GM19238 (cell line): ENCODE measurements around the gene RER1.

ENCODE experiments used
- DNase-seq: peaks from one replicate; pipeline ENCODE4 v3.0.0; 2011; ENCODE audit warnings: low spot score; ENCODE audit not compliant: insufficient read length

The RER1 gene

DNA sequence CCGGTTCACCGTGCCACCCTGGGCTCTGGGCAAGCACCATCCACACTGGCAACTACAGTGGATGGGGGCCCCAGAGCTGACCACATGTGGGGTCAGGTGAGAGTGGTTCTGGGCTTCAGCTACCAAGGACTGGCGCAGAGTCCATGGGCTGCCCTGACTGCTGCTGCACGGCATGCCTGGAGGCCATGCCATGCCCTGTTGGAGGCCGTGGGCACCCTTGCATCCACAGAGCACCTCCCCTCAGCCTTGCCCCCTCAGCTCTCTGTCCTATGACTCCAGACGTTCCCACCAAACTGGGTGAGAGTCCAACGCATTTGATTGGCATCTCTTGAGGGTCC is 15.7 kb upstream of the RER1 start:
- no peak for DNase-seq

DNA sequence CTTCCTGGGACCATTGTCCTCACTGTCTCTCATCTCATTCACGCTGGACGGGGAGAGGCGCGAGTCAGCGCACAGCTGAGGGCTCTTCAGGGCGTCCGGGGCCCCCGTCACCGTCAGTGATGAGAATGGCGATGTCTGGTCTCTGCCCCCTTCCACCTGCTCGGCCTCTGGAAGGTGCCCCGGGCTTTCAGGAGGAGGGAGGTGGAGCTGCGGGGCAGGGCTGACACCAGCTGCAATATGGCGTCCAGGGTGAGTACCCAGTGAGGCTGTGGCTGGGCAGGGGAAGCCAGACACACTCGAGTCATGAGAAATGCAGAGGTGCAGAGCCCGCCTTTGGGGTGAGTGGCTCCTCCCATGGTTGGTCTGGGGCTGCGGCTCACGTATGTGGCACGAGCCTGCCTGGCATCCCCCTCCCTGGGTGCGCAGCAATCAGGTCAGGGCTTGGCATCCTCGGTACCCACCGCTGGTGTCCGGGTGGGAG is 15.3 kb upstream of the RER1 start:
- no peak for DNase-seq

DNA sequence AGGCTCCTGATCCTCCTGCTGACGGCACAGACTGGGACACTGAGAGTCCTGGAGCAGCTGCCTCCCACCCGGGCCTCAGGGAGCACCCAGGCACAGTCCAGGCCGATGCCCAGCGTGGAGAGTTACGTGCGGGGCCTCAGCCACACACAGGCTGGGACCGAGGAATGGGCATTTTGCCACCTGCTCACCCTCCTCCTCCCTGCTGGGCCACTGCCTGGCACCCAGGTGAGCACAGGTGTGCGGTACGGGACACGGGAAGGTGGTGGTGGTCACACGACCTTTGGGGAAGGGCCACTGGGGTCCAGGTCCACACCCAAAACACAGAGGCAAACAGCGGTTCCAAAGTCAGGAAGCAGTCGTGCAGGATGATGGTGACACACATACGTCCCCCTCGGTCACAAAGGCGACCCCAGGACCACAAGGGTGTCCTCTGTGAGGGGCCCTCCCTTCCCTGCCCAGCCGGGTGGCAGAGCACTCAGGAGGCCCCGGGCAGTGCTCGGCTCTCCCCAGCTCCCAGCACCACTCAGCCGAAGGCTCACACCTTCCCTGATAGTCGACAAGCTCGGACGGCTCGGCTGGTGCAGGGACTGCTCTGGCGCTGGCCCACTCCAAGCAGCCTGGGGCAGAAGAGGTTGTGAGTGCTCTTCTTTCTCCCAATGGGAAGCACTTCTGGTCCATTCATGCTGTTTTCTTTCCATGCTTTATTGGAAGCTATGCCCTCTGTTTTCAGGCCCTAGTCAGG is 14.5 kb upstream of the RER1 start:
- DNase-seq = no peak

DNA sequence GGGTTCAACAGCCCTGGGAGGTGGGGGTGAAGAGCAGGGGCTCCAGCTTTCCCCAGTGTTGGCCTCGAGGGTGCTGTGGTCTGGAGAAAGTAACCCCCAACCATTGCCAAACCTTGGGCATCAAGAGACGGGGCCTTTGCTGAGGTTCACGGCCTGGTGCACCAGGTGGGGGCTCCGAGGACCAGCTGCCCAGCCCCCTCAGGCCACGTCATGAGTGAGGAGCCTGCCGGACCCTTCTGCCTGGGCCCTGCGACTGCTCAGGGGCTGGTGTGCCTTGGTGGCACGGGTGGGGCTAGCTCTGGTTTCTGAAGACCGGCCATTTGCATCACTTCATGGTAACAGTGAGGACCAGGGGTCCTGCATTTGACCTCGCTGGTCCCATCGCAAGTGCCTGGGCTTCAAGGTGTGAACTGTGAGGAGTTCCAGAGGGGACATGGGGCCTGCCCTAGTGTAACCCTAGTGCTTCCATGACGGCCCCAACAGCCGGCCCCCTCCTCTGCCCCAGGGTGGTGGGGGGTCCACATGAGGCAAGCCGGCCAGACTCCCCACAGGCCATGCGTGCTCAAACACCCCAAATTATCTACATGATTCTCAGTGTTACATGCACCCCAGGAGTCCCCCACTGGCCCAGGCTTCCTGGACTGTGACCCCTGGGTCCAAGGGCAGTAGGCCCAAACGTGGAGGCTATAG is 13.7 kb upstream of the RER1 start:
- DNase-seq = no peak

DNA sequence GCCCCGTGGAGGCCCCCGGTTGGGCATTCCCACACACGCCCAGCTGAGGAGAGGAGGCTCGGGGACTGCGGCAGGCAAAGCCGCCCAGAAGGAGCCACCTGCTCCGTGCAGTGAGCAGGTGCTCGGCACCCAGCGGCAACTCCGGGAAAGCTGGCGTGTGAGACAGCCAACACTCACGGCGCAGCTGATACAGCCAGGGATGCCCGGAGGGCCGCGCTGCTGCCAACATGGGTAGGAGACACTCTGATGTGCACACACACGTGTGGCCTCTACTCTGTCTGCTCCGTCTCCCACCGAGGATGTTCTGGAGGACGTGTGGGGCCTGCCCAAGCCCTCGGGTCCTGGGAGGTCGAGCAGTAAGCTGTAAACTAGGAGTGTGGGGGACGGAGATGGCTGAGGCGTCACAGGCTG is 13.2 kb upstream of the RER1 start:
- no peak for DNase-seq

DNA sequence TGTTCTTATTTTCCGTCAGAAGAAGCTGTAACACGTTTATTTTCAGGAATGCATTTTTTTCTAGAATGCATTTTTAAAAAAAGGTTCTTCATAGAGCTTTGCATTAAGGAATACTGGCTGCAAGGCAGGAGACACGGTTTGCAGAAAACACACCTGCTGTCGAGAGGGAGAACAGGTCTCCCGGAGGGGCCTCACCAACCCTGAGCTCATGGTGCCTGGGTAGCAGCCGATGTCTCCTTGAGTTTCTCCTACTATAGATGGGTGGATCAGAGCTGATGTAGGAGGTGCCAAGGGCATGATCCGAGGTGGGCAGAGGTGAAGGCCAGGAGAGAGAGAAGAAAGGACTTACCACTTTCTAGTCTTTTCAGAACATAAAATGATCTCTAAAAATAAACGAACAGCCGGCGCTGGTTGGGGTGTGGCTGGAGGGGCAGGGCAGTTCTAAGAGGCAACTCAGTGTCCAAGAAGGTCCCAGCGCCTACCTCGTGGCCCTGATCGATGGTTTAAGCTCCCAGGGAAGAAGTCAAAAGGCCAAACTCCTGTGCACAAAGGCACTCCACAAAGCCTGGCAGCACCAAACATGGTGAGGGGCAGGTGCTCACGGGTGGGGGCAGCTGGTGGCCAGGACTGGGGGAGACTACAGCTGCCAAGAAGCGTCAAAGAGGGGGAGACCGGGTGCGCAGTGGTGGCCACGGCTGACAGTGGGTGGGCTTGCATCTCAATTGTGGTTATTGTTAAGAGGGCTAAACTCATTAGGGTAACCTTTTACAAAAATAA is 12.5 kb upstream of the RER1 start:
- no peak for DNase-seq

DNA sequence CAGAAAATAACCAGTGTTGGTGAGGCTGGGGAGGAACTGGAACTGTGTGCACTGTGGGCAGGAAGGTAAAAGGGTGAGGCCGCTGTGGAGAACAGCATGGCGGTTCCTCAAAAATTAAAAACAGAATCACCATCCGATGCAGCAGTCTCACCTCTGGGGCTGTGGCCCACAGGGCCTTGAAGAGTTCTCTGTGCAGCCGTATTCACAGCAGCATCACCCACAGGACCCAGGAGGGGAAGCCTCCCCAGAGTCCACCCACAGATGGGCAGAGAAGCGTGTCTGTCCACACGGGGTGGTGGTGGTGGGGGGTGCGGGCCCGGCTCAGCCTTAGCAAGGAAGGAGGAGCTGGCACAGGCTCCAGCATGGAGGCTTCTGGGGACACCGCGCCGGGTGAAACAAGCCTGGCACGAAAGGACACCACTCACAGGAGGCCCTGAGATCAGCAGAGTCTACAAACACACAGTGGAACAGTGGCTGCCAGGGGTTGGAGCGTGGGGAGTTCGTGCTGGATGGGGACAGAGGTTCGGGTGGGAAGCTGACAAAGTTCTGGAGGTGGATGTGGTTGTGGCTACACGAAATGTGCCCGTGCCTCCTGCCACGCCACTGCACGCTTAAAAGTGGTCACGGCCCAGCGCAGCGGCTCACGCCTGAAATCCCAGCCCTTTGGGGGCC is 11.8 kb upstream of the RER1 start:
- no peak for DNase-seq

DNA sequence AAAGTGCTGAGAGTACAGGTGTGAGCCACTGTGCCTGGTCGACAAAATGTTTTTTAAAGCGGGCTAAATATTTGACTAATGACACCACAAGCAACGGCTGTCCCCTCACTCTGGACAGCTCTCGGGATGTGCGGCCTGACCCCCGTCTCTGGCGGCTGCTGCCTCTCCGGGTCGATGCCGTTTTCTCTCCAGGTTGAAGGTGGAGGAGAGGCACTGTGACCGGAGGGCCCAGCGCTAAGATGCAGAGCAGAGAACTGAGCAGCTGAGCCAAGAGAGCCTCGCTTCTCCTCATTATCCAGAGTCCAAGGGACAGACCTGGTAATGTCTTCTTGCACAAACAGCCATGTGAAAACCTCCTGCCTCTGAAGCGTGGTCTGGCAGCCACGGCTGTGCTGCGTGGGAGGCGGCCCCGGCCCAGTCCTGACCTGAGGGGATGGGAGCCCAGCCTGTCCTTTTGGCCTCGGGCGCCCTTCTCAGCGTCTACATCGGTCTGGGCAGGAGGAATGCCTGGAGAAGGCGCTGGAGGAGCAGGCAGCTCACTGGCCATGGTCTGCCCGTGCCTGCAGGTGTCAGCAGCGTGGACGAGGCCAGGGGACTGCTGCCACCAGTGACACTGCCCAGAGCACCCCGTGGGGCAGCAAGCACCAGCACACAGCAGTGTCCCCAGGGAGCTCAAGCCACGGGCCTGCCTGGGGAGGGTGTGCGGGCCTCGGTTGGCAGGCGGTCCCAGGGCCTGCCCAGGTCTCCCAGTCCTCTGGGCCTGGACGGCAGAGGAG is 10.6 kb upstream of the RER1 start:
- DNase-seq = no peak

DNA sequence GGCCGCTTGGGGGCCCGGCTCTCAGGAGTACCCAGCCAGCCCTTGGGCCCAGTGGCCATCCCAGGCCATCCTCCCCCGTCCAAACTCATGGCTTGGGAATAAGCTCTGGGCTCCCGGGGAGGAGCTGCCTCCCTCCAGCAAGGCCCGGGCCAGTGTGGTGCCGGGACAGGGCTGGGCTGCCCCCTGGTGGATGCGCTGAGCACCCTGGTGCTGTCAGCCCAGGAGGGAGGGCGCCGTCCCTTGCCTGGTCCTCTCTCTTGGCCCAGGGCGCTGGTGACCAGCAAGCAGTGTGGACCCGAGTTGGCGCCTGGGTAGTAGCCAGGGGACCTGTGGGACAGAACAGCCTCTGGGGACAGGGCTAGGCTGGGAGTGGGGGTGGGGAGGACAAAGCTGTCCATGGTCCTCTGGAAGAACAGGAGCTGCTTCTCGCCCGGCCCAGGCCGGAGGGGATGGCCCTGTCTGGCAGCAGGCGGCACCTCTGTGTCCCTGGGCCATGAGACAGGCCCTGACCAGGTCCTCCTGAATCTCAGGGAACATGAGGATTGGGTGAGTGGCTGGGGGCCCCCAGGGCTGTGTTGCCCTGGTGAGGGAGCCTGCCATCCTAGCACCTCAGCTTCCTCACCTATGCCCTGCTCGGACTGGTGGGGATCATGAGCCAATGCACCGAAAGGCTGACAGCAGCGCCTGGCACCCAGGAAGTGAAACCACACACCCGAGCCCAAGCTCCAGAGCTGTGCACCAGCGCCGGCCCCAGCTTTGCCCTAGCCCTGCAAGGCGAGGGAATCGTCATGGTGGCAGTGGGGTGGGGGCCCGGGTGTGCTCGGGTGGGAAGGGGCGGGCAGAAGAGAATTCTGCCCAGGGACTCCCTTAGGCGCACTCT is 9.7 kb upstream of the RER1 start:
- peak; percentile 94 for DNase-seq

DNA sequence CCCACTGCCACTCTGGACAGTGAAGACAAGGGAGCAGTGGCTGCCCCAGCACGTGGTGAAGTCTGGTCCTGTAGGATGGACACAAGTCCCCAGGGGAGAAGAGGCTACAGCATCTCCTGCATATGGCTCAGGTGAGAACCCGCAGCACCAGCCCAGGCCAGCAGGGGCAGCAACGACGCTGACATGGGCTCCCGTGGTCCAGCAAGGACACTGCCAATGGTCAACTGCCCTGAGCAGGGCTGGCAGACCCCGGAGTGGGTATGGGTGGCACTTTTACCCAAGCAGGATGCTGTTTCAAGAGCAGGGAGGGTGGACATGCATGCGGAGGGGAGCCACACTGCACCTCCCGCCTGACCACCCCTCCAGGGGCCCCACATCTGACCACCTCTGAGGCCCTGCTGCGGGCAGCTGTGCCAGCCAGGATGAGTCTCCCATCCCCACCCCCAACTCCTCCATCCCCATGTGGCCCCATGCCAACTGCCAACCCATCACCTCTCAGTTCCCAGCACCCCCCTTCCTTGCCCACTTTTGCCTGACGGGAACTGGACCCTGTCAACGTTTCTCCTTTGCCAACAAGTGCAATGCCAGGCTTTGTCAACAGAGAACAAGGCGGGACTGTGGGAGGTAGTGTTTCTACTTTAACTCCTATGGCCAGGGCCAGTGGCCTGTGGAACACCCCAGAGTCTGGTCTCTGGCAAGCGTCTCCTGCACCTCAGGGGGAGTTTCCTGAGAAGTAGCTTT is 8.8 kb upstream of the RER1 start:
- DNase-seq = peak; percentile 52

DNA sequence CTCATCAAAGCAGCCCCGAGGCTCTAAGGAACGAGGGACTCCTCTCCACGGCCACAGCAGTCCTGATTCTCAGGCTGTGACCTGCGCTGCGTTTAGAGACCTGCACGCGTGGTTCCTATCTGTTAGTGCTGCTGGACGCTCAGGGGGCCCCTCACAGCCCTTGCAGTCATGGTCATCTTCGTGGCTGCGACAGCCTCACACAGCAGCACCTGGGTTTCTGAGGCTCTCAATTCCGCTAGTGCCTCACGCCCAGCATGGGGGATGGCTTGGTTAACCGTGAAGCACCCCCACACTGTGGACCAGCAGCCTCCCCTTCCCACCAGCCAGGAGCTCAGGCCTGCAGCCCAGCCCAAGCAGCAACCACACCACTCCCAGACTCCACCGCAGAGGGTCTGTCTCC is 8.1 kb upstream of the RER1 start:
- no peak for DNase-seq

DNA sequence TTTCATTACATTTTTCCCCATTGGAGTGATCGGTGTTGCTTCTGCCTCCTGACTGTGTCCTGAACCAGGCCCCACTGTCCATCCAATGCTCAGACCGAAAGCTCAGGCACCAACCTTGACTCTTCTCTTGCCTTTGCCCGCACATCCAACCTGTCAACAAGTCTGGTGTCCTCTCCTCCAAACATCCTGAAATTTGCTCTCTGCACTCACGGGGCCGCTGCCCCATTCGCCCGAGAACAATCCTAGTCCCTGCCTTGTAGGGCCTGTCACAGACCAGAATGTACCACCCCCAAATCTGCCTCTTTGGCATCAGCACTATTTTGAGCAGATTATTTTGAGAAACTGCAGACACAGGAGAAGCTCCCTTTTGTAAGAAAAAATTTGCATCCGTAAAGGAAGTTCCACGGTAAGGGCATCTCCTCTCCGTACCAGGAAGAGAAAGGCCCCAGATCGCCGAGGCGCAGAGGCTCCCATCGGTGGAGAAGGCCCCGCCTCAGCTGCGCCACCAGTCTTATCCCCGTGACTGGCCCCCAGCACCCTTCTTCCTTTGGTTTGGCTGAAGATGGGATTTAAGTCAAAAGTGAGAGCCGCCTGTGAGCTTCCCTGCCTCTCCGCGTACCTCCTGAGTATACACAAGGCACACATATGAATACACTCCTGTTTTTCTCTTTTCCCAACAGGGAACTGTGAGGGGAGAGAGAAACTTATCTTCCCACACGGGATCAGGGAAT is 7.3 kb upstream of the RER1 start:
- no peak for DNase-seq

DNA sequence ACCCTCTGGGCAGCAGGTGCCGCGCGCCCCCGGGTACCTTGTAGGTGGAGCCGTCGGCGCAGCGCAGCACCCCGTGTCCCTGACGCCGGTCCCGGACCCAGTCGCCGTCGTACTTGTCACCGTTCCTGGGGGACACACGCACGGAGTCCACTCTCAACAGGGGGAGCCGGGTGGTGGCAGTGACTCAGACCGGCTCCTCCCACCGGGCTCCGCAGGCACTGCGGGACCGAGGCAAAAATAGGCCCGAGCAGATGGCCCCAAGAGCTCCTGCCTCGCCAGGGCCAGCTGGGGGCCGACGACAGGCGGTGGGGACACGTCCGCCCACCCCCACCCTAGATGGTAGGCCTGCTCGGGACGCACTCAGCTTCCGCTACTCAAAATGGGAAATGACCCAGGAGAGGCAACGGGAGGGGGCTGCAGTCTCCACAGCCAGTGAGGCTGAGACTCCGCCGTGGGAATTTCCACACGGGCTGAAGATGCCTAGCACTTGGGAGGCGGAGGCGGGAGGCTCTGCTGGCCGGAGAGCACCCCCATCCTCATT is 6.6 kb upstream of the RER1 start:
- DNase-seq = no peak

DNA sequence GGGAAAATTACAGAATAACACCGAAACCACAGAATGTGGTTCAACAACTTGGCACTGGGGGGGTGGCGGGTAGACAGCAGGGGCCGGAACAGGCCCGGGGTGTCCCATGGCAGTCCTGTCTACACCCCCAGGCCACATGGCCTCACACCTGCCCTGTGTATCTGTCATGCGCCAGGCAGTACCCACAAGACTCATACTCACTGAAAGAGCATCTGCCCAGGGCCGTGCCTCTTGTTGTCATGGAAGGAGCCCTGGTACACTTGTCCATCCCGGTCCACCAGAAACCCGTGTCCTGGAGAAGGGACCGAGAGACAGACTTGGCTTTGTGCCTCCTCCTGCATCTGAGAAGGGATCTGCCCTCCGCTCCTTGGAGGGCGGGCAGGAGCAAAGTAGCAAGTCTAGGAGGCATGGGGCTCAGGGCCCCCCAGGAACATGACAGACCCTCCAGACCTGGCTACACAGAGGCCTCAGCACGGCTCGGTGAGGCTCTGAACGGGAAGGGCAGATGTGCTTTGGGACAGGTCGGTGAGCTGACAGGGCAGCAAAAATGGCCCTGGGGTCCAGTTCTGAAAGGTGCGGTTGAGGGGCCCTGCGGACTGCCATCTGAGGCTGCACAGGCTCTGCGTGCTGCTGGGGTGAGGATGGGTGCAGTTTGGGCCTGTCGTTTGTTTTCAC is 5.9 kb upstream of the RER1 start:
- no peak for DNase-seq

DNA sequence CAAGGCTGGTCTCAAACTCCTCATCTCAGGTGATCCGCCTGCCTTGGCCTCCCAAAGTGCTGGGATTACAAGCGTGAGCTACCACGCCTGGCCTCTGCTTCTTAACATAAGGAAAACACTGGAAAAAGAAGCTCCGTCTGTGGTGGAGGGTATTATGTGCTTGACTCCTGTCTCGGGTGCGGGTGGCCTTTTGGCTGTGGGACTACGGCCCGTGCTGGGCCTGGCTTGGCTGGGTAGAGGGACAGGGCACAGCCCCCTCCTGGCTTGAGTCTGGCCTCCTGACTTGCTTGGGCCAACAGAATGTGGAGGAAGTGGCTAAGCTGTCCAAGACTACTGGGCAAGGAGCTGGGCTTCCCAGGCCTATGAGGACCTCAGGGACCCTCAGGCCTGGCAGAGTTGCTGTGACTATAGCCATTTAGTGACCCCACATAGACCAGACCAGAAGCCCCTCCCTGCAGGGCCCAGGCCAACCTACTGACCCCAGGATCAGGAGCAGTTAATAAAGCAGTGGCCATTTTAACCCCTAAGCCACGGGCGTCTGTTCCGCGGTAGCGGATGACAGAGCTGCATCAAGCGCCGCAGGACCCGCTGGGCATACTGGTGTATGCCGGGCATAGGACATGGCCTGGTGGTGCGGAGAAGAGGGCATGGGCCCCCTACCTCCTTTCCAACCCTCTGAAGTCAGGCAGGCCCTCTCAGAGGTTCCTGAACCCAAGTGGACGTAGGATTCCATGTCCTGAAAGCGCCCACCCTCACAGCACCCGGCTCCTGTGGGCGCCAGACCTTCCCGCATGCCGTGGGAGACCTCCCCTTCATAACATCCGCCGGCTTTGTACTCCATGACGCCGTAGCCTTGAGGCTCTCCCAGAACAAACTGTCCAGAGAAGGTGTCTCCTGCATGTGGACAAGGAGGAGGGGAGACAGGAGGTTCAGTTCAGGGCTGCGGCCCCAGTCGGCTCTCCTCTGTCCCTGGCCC is 4.7 kb upstream of the RER1 start:
- no peak for DNase-seq

DNA sequence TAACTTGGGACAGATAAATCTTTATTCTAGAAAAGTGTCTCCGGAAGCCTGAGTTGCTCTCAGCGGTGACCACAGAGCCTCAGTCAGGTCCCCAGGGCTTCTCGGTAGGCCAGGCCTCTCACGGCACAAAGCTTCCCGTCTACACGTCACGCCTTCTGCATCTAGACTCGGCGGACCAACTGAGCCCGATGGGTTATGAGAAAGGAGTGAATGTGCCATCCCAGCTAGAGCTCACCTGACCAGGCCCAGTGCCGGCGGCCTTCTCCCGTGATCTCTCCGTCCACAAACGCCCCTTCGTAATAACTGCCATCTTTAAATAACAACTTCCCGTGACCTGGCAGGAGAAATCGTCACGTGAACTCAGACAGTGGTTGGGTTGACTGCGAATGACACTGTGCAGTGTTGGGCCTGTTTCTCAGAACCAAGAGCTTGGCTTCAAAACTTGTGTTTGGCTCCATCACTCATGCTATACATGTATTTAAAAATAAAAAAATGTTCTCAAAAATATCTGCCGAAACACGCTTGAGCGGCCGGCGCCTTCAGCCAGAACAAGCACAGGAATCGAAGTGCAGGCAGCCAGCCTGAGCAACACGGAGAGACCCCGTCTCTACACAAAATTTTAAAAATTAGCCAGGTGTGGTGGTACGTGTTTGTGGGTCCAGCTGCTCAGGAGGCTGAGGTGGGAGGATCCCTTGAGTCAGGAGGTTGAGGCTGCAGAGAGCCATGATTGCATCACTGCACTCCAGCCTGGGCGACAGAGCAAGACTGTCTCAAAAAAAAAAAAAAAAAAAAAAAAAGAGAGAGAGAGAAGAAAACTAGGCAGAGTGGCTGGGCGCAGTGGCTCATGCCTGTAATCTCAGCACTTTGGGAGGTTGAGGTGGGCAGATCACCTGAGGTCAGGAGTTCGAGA is 3.4 kb upstream of the RER1 start:
- DNase-seq = no peak
